Rectal smooth muscle tissue (tissue), 1 donor: Measurements from ENCODE around the gene C2orf74.
"Not testable (repeated sequence)": the region's sequence is repeated elsewhere in the genome, so short reads cannot be mapped to it uniquely, and the experiment has no call there.

Source experiments
- H3K27ac ChIP-seq: one replicate; pipeline ENCODE4 v1.7.0; 2013; ENCODE audit warnings: low read depth, low read length, inconsistent platforms
- H3K27me3 ChIP-seq: one replicate; pipeline ENCODE4 v1.7.0; 2013; ENCODE audit warnings: low read length; ENCODE audit not compliant: control insufficient read depth, insufficient read depth
- H3K36me3 ChIP-seq: one replicate; pipeline ENCODE4 v1.7.0; 2013; ENCODE audit warnings: low read length; ENCODE audit not compliant: control insufficient read depth, insufficient read depth
- H3K4me1 ChIP-seq: one replicate; pipeline ENCODE4 v1.7.0; 2013; ENCODE audit warnings: low read length; ENCODE audit not compliant: control insufficient read depth, insufficient read depth
- H3K4me3 ChIP-seq: one replicate; pipeline ENCODE4 v1.7.0; 2013; ENCODE audit warnings: low read length
- H3K9ac ChIP-seq: one replicate; pipeline ENCODE4 v1.7.0; 2013; ENCODE audit warnings: low read length

The C2orf74 gene

GRCh38 chr2:61161888-61162287 is at the start of gene C2orf74:
Gene C2orf74 (plus strand): TSS chr2:61162188. CDS start chr2:61162515, 327 bp downstream.
- H3K27me3 ChIP-seq, result no peaks in the 10 kb centered on the region
- no peak within 1 kb of the TSS for H3K27ac ChIP-seq
- peaks cover 3% of the 10 kb centered on the region for H3K36me3 ChIP-seq
- H3K4me1 ChIP-seq, result no peaks in the 10 kb centered on the region
- no peak within 1 kb of the TSS for H3K4me3 ChIP-seq
- H3K9ac ChIP-seq, result no peak within 1 kb of the TSS

- no peak overlapping the region for H3K4me3 ChIP-seq
- H3K36me3 ChIP-seq, result peaks cover 4% of the 10 kb centered on the region
- no peak overlapping the region for H3K27ac ChIP-seq
- no peaks in the 10 kb centered on the region for H3K27me3 ChIP-seq
- H3K4me1 ChIP-seq, result no peaks in the 10 kb centered on the region
- no peak overlapping the region for H3K9ac ChIP-seq
These were observed 47.8 kb upstream of the C2orf74 start for GRCh38 chr2:61114147-61114546.

- H3K9ac ChIP-seq, result no peak overlapping the region
- H3K4me3 ChIP-seq, result no peak overlapping the region
- H3K36me3 ChIP-seq, result peaks cover 4% of the 10 kb centered on the region
- no peaks in the 10 kb centered on the region for H3K4me1 ChIP-seq
- no peak overlapping the region for H3K27ac ChIP-seq
- H3K27me3 ChIP-seq, result no peaks in the 10 kb centered on the region
These were observed 45.7 kb upstream of the C2orf74 start for GRCh38 chr2:61116302-61116701.

- Histone ChIP-seq H3K9ac (no peak overlapping the region), H3K4me3 (no peak overlapping the region), H3K36me3 (peaks cover 4% of the 10 kb centered on the region), H3K27me3 (no peaks in the 10 kb centered on the region), H3K27ac (no peak overlapping the region), H3K4me1 (no peaks in the 10 kb centered on the region)
These were observed 44.5 kb upstream of the C2orf74 start for GRCh38 chr2:61117534-61117933.

- Histone ChIP-seq H3K9ac (no peak overlapping the region), H3K4me1 (no peaks in the 10 kb centered on the region), H3K36me3 (no peaks in the 10 kb centered on the region), H3K4me3 (no peak overlapping the region), H3K27me3 (no peaks in the 10 kb centered on the region), H3K27ac (no peak overlapping the region)
These were observed 36.8 kb upstream of the C2orf74 start for GRCh38 chr2:61125123-61125710.

GRCh38 chr2:61125798-61126197 is 36.2 kb upstream of the C2orf74 start:
- H3K9ac ChIP-seq, result no peak overlapping the region
- no peaks in the 10 kb centered on the region for H3K36me3 ChIP-seq
- H3K27ac ChIP-seq, result no peak overlapping the region
- no peaks in the 10 kb centered on the region for H3K27me3 ChIP-seq
- no peaks in the 10 kb centered on the region for H3K4me1 ChIP-seq
- H3K4me3 ChIP-seq, result no peak overlapping the region

DNA sequence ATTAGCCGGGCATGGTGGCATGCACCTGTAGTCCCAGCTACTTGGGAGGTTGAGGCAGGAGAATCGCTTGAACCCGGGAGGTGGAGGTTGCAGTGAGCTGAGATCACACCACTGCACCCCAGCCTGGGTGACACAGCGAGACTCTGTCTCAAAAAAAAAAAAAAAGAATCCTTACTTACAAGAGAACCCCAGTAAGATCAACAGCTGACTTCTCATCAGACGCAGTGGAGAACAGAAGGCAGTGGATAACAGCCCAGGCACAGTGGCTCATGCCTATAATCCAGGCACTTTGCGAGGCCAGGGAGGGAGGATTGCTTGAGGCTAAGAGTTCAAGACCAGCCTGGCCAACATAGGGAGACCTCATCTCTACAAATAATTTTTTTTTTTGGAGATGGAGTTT is 33.9 kb upstream of the C2orf74 start:
- not testable (repeated sequence) for H3K36me3 ChIP-seq, H3K9ac ChIP-seq, H3K27me3 ChIP-seq, H3K27ac ChIP-seq, H3K4me1 ChIP-seq, H3K4me3 ChIP-seq

DNA sequence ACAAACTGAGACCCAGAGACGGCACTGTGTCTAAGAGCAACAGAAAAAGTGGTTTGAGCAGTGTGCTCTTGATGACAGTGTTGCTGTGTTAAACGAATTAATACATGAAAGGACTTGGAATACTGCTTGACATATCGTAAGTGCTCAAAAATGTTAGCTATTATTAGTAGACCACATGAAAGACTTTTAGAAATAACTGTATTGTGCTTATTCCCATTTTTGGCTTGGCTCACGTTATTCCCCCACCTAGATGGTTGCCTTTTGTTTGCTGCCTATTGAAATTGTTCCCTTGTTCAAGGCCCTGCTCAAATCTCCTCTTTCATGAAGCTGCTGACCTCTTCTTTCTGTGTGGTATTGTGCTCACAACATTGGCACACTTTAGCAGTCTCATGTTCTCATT is 27.8 kb upstream of the C2orf74 start:
- Histone ChIP-seq H3K9ac (no peak overlapping the region), H3K27me3 (no peaks in the 10 kb centered on the region), H3K27ac (no peak overlapping the region)

DNA sequence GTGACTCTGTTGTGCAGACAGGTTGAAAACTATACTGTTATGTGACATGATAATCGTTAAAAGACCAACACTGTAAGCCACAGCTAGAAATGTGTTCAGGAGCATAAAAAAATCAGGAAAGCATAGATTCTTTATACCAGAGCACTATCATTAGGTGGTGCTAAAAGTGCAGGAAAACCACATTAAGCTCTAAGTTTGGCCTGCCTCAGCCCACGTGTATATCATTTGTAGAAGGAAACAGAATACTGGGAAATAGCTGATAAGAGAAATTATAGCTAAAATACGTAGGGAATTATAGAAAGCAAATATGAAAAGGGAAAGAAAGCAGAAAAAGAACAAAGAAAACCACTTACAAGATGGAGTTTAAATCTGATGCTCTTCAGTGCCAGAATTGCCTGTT is 26.5 kb upstream of the C2orf74 start:
- H3K4me3 ChIP-seq, result no peak overlapping the region
- no peak overlapping the region for H3K27ac ChIP-seq
- no peaks in the 10 kb centered on the region for H3K36me3 ChIP-seq
- H3K27me3 ChIP-seq, result no peaks in the 10 kb centered on the region
- no peak overlapping the region for H3K9ac ChIP-seq
- no peaks in the 10 kb centered on the region for H3K4me1 ChIP-seq

More for the DNA sequence above, 27.8 kb upstream of the C2orf74 start:
- Histone ChIP-seq H3K4me3 (no peak overlapping the region), H3K36me3 (no peaks in the 10 kb centered on the region), H3K4me1 (no peaks in the 10 kb centered on the region)

DNA sequence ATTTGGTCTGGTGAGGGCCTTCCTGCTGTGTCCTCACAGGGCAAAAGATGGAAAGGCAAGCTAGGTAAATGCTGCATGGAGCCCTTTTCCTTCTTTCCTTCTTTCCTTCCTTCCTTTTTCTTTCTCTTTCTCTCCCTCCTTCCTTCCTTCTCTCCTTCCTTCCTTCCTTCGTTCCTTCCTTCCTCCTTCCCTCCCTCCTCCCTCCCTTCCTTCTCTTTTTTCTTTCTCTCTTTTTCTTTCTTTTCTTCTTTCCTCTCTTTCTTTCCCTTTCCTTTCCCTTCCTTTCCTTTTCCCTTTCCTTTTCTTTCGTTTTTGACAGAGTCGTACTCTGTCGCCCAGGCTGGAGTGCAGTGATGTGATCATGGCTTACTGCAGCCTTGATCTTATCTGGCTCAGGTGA is 23.1 kb upstream of the C2orf74 start:
- Histone ChIP-seq H3K4me3 (no peak overlapping the region), H3K4me1 (no peaks in the 10 kb centered on the region), H3K27ac (no peak overlapping the region), H3K9ac (no peak overlapping the region), H3K36me3 (no peaks in the 10 kb centered on the region), H3K27me3 (no peaks in the 10 kb centered on the region)

DNA sequence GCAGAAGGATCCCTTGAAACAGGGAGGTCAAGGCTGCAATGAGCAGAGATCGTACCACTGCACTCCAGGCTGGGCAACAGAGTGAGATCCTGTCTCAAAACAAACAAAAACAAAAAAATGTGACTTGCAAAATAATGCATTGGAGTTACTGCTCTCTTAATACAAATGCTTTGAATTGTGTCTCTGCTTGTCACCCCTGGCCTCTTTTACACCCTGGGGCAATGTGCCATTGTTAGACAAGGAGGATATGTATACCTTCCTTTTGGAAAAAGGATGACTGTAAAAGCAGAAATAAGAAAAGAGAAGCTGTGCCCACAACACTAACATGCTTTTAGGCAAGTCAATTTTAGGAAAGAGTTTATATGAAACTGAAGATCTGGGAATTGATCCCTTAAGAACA is 20.8 kb upstream of the C2orf74 start:
- peaks cover 5% of the 10 kb centered on the region for H3K4me1 ChIP-seq
- H3K36me3 ChIP-seq, result no peaks in the 10 kb centered on the region
- H3K9ac ChIP-seq, result no peak overlapping the region
- H3K27me3 ChIP-seq, result no peaks in the 10 kb centered on the region
- H3K4me3 ChIP-seq, result no peak overlapping the region
- no peak overlapping the region for H3K27ac ChIP-seq

DNA sequence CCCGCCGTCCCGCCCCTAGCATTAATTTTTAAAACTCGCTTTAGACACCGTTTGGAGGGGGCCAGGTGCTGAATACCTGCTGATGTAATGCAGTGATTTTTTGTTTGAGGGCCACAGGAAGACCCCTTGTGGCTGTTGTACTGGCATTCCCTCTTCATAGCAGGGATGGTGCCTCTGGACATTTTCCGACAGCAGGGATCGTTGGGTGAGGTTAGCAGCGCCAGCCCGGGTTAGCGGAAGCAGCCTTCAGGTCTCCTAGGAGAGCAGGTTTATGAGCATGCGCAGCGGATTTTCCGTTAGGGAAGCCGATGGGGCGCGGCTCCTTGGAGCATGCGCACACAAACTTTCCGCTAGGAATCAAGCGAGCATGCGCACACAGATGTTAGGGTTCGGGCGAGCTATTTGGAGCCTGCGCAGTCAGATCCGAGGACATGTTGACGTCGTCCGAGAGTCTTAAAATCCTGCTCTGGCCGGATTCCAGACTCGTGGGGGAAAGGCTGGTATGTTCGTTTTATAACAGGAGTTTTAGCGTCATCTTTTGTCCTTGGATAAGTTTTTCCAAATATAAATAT is 17.2 kb upstream of the C2orf74 start:
- peaks cover 5% of the 10 kb centered on the region for H3K4me1 ChIP-seq
- no peaks in the 10 kb centered on the region for H3K27me3 ChIP-seq
- H3K27ac ChIP-seq, result peak overlapping the region; percentile 53
- H3K9ac ChIP-seq, result peak overlapping the region; percentile 1
- H3K36me3 ChIP-seq, result no peaks in the 10 kb centered on the region
- peak overlapping the region; percentile 50 for H3K4me3 ChIP-seq

- Histone ChIP-seq H3K36me3 (peaks cover 4% of the 10 kb centered on the region), H3K4me3 (peak overlapping the region; percentile 50), H3K27ac (no peak overlapping the region), H3K27me3 (no peaks in the 10 kb centered on the region), H3K9ac (no peak overlapping the region), H3K4me1 (peaks cover 5% of the 10 kb centered on the region)
These were observed 16.0 kb upstream of the C2orf74 start for GRCh38 chr2:61145990-61146389.
